GM21737 (cell line): ENCODE data around the gene ZFPM1.

ENCODE experiments used
- ATAC-seq: cut with Tn5 transposase; IDR thresholded peaks from one replicate; pipeline ENCODE4 v1.9.1; 2021; ENCODE audit warnings: mild to moderate bottlenecking, moderate library complexity; ENCODE audit not compliant: unreplicated experiment

ZFPM1 gene

DNA sequence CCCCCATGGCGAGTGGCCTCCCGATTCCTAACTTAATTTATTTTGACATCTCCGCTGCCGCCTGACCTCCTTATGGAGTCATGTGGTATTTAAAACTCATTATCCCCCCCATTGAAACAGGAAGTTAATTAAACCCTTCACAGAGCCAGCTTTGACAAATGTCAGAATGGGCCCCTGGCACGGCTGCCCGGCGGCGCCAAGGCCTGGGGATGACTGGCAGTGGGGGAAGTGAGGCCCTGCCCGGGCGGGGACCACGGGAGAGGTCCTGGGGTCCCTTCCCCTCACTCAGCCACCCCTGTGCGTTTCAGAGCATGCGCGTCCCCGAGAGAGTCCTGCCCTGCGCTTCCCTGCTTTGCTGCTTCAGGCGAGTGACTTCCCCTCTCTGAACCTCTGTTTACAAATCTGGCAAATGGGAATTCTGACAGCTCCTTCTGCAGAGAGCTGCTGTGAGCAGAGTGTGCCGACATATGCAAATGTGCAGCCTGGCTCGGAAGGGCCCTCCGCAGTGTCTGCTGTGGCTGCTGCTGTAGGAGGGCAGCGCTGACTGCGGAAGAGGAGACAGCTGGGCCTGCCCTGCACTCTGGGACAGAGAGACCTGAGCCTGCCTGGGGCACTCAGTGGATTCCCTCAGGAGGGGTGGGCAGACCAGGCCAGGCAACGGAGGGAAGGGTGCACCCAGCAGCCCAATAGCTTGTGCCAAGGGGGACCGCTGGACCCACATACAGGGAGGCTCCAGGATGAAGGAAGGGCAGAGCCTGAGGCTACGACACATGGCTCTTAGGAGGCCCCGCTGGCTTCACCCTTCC lies 4.4 kb upstream of the ZFPM1 start:
- no peak for ATAC-seq

DNA sequence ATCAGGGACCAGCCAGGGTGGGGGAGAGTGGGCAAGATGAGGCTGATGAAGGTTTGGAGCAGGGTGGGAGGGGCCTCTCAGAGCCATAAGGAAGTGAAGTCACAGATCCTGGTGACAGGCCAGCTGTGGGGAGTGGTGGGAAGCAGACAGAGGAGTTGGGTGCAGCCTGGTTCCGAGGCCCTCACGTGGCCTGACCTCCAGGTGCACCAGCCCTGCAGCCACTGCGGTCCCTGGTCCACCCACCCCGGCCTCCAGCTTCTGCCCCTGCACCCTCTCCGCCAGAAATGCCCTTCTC lies 3.9 kb upstream of the ZFPM1 start:
- no peak for ATAC-seq

DNA sequence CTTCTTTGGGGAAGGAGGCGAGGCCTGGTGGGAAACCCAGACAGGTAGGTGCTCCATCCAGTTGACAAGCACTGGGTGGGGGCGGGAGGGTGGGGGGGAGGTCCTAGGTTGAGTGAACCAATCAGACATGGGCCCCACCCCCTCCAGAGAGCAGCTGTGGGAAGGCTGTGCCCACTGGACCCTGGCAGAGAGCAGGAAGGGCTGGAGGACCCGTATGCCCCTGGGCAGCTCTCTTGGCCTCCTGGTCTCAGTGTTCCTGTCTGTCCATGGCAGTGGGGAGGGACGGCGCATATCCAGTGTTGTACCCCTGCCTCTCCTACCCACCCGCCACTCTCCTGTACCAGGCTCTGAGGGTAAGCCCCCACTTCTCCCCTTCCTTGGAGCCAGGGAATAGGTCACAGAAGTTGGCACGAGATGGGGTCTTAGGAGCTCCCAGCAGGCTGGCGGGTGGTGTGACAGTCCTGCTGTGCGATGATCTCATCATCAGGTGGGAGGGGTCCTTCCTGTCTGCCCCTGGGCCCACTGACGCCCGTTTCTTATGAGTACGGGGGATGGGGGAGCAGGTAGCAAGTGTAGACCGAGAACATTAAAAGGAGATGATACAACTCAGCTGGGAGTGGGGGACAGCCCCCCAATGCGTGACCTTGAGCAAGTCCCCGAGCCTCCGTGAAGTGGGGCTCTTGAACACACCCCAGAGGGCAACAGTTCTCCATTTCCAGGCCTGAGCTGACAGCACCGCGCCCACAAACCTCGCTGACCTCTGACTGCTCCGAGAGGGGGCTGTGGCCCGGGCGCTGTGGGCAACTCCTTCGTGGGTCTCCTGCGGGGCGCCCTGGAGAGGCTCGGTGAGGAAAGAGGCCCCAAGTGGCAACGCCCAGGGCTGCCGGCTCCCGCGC lies 1.2 kb upstream of the ZFPM1 start:
- ATAC-seq: no peak

DNA sequence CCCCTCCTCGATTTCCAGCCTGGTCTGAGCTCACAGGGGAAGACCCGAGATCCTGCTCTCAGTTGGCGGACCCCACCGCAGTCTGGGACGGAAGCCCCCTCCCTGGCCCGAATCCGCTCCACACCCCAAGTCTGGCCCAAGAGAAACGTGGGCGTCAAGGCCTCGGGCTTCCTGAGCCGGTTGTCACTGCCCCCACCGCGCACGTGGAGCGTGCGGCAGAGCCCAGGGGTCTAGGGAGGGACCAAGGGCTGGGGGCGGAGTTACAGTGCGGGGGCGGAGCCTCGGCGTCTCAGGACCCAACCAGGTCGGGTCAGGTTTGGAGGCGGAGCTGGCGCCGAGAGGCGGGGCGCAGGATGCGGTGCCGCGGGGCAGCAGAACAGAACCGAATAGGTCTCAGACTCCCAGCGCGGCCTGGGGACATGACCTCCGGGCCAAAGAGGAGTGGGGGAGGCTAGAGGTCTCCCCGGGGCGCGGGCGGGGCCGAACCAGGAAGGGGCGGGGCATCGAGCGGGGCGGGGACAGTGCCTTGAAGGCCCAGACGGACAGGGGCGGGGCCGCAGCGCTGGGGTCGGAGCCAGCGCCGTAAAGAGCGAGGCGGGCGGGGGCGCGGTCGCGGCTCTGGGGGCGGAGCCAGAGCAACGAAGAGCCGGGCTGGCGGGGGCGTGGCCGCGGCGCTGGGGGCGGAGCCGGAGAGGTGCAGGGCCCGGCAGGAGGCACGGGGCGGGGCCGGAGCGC lies 431 bp upstream of the ZFPM1 start:
- ATAC-seq: peak; percentile 50

DNA sequence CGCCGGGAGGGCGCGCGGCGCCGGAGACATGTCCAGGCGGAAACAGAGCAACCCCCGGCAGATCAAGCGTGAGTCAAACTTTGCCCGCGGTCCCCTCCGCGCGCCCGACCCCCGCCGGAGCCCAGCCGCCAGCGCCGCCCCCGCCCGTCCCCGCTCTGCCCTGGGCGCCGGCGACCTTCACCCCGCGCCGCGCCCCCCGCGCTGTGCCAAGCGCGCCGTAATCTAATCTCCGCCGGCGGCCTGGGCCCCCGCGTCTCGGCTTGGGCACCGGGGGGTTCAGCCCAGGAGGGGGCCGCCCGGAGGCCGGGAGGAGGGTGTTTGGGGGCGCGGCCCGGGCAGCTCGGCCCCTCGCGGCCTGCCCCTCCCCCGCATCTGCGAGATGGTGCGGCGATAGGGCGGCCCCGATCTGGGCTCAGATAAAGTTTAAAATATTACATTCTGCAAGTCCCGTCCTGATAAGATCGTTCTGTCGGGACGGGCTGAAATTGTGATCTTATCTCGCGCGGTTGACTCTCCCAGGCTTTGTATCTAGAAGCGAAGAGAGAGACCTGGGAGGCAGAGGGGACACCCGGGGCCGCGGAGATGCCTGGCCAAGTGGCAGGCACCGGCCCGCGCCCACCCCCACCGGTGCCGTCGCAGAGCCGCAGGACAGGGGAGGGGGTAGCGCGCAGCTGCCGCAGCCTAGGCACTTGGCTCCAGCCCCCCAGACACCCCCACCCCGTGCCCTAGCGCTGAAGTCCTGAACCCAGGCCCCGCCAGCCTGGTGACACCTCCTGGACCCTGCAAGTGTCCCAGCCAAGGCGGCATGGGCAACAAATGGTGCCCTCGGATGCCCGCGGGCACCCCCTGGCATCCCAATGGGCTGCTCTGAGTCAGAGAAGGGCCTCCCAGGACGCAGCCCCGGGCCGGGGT lies 787 bp downstream of the ZFPM1 start:
- no peak for ATAC-seq

DNA sequence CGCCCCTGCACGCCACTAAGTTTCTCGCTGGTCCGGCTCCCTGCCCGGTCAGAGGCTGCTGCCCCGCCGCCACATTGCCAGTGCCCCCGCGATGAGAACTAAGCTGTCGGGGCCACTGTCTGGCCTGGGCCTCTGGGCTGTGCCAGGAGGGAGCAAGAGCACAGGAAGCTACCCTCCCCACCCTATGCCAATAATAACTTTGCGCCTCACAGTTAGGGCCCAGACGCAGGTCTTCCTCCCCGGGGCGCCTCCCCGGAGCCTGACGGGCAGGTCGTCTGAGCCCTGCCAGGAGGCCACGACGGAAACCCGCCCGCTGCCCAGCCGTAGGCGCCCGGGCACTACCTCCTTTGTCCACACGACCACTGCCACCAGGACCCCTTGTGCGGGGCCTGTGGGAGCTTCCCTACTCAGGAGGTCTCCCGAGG lies 1.5 kb downstream of the ZFPM1 start:
- no peak for ATAC-seq

DNA sequence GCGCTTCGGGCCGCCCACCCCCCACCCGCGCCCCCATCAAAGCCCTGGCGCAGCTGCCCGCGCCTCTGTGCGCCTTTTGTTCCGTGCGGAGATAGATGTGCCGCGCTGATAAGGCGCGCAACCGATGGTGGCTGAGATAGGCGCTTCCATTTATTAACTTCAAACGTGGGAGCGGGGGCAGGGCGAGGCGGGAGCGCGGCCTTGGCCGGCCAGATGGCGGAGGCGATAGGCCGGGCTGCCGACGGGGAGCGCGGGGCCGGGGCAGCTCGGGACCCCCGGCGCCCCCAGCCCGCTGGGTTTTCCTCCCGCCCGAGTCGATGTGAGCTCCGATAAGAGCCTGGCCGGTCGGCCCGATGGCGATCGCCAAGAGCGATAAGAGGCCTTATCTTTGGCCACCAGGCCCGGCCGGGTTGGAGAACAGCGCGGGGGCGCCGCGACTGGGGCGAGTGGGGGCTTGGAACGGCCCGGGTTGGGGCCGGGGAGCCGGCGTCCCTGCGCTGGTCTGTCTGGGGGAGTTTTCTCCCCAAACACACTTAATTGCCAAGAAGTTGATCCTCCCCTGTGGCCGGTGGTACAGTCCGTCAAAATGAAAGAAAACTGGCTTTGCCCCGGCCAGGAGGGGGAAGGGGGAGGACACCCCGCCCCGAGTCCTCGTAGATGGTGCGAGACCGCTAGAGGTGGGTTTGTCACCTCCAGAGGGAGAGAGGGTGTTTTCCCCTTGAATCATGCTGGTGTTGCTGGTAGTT lies 2.7 kb downstream of the ZFPM1 start:
- ATAC-seq: peak; percentile 24

DNA sequence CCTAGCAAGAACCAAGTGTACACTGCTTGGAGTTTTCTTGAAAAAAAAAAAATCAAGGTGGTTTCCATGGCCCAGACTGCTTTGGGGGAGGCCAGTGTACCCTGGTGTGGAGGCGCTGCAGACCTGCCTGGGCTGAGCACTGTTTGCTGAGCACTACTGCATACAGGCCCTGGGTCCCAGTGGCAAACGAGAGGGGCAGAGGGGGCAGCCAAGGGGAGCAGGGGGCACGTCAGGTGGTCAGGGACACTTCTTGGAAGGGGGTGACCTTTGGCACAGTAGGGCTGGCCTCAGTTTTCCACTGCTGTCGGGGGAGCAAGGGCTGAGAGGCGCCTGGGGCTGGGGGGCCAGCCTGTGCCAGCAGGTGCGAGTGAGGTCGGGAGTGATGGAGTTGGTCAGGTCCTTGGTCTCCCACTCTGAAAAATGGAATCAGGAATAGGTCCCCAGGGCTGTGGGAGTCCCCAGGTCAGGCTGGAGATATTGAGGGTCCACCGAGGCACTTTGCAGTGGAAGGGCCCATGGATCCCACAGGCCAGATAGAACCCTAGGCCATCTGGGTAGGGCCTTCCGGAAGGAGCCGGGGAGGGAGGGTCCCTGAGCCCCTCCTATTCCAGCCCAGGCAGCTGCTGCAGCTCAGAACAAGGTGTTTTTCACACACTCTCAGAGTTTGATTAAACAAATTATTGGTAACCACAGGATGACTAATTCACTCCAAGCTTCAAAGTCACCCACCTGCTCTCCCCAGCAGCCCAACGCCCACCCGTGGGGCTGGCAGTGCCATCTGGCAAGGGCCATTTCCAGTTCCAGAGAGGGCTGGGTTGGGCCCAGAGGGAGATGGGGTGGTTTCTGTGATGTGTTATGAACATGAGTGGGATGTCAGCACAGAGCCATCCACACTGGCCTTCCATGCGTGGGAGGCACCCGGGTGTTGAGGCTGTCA lies 3.5 kb downstream of the ZFPM1 start:
- ATAC-seq: no peak

DNA sequence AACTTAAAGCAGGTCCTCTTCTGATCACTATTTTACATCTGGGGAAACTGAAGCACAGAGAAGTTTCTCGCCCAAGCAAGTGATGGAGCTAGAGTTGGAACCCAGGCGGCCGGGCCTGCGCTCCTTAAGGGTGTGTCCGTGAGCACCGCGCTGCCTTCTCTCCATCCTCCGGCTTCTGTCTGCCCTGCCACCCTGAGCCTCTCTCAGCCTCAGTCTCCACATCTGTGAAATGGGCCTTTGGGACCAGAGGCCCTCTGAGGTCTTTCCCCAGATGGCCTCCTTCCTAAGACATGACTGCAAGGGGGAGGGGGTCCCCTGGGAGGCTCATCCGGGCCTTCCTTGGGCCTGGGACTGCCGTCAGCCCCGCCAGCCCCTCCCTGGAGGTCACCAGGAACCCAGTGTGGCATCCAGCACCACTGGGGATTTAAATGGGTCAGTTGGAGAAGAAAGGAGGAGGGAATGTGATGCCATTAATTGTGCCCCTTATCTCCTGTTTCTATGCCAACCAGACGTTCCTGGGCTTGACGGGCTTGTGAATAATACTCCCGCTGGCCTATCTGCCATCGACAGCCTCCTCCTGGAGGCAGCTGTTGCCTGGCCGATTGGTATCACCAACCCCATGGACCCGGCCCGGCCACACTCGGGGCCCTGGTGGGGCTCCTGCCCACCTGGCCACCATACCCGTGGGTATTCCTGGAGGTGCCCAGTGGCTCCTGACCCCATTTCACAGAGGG lies 5.1 kb downstream of the ZFPM1 start:
- no peak for ATAC-seq

DNA sequence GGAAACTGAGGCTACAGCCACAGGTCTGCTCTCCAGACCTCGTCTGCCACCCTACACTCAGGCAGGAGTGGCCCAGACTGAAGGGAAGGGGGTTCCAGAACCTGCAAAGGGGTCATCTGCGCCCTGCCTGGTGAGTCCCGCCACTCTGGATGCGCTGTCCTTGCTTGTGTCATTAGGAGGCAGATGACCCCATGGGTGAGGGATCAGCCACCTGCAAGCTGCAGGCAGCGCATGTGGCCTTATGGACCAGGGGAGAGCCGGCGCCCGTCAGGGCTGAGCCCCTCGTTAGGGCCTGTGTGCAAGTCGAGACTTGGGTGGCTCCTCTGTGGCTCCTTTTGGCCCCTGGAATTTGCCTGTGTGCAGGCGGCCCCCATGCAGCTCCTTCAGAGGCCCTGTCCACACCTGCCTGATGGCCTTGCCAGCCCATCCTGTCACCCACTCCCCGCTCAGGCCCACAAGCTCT lies 5.7 kb downstream of the ZFPM1 start:
- ATAC-seq: no peak

DNA sequence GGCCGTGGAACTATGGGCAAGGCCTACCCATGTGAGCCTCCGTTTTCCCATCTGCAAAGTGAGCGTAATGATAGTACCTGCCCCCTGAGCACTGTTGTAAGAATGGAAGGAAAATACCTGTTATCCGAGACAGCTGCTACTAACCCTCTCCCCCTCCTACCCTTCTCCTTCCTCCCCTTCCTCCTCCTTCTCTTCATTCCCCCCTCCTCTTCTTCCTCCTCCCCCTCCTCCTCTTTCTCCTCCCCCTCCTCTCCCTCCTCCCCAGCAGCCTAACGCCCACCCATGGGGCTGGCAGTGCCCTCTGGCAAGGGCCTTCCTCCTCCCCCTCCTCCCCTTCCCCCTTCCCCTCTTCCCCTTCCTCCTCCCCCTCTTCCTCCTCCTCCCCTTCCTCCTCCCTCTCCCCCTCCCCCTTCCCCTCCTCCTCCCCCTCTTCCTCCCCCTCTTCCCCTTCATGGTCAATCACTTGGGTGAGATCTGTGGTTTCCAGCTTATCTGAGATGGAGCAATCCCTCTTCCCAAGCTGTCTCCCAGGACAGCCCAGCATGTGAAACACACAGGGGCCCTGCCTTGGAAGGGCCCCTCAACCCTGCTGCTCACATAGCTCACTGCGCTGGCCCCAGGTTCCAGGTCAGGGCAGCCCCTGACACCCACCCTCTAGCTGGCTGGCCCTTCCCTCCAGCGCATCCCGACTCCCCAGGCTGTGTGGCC lies 6.4 kb downstream of the ZFPM1 start:
- no peak for ATAC-seq

DNA sequence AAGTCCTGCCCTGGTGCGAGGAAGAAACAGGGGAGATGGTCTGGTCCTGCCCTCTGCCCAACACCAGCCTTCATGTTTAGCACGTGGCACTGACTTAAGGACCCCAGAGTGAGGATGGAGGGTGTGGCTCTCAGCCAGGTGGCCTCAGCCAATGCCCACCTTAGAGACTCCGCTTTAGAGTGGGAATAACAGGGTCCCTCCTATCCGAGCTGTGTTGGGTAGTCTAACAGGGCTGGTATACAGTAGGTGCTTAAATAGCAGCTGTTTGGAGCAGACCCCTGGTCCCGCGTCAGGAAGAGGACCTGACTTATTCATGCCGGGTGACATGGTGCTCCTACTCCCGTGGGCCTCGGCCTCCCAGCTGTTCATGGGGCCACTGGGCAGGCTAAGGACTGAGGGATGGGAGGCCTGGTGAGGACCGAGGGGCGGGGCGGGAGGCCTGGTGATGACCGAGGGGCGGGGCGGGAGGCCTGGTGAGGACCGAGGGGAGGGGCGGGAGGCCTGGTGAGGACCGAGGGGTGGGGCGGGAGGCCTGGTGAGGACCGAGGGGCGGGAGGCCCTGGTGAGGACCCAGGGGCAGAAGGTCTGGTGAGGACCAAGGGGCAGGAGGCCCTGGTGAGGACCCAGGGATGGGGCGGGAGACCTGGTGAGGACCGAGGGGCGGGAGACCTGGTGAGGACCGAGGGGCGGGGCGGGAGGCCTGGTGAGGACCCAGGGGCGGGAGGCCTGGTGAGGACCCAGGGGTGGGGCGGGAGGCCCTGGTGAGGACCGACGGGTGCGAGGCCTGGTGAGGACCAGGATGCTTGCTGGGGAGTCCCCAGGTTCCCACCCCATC lies 7.6 kb downstream of the ZFPM1 start:
- ATAC-seq: no peak

DNA sequence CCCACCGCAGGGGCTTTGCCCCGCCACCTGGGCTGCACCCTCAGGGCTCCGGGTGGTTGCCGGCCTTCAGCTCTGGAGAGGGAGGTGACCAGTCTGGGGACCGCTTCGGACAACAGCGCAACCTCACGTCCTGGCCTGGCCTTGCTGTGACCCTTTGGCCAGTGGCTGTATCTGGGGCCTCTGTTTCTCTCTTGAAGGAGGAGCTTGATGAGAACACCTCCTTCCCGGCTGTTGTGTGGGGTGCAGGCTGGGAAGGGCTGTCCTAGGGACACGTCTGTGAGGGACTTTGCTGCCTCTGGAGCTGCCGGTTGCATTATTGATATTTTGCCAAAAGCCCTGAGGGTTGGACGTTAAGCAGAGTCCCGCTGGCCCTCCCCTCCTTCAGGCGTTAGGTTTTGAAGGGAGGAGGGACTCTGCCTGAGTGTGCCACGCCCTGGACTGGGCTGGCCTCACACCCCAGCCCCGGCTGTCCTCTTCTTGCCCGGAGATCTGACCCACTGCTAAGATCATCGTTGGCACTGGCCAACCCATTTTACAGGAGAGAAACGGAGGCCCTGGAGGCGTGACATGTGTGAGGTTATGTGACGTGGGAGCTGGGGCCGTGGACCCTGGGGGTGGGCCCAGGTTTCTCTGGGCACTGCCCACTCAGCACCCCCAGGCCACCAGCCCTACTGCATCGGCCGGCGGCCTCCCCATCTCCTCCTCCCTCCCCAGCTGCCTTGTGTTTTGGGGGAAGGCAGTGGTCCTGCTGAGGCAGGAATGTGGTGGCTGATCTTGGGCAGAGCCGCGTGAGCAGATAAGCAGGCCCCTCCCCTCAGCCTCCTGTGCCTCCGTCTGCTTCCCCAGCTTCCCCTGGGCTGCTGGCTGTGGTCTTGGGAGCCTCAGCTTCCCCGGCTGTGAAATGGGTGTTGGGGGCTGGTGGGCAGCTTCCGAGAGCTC lies 8.5 kb downstream of the ZFPM1 start:
- ATAC-seq: no peak

DNA sequence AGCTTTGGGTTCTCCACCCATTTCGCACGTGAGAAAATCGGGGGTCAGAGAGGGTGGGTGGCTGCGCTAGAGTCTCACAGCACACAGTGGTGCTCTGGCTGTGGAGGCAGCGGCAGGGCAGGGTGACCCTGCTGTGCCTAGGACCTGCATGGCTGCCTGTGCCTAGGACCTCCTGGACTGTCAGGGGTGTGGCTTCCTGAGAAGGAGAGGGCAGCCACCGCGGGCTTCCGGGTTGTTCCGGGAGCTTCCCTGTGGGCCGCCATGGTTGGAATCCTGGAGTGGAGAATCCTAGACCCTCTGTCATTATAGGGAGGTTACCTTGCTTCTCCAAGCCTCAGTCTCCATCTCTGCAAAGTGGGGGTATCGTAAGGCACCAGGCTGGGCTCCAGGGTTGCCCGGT lies 9.3 kb downstream of the ZFPM1 start:
- no peak for ATAC-seq

DNA sequence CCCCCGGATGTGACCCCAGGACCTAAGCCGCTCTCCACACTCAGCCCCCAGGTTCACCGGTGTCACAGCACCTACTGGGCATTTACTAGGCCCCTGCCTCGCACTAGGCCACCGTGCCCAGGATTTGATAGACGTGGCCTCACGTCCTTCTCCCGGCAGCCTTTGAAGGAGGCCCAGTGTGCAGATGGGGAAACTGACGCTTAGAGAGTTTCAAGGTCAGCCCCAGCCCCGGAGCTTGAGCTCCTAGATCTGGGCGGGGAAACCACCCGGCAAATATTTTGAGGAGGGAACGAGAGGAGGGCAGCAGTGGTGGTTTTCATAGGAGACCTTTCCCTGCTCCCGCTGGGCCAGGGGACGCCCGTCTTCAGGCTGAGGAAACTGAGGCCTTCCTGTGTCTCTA lies 10.3 kb downstream of the ZFPM1 start:
- ATAC-seq: no peak
